Measurements from ENCODE around the gene BMP6. TPM values are rescaled to one million over a fixed set of nuclear protein-coding genes. Genes with fewer than 3 reads are reported as not detected.

Gene BMP6
- total and polyA plus RNA-seq, 2 donors (not counting 3 experiments of a cell fraction or from before 2014, with no cell fraction given) = 221 to 276 TPM

DNA sequence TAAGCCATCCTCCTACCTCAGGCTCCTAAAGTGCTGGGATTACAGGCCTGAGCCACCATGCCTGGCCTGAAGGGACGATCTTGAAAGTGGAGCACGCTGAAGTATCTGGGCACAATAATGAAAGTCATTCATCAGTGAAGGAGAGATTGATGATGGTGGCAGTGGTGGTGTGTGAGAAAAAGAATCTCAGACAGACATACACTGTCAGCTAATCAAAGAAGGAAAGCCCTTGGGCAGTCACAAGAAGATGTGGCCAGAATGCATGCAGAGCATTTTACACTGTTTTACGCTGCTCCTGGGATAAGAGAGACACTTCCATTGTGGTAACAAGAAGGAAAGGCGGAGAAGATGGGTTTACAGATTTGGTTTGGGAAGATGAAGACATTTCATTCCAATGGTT, 20.4 kb upstream of the BMP6 start:
- no peak for FAIRE-seq

DNA sequence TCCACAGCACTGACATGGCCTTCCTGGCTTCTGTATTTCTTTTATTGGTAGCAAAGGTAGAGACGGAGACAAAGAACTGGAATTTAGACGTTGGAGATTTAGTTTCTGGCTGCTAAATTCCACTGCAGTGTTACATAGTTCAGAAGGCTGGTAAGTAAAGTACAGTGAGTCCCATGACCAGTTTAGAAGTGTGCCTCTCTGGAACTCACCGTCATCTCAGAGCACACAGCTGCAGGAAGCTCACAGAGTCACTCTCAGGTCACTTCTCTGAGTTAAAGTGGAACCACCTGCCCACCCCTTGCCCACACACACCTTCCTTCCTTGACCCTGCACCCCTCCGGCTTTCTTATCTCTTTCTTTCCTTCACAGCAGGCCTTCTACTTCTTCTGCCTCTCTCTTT, 19.6 kb upstream of the BMP6 start:
- TF ChIP-seq POLR2A (IDR thresholded peaks at IDR 0.05; ENCODE audit: low read depth, low read length) (no peak), JUN (IDR thresholded peaks at IDR 0.05; ENCODE audit: borderline replicate concordance, insufficient read depth, insufficient read length, low read depth) (no peak), FOS (IDR thresholded peaks at IDR 0.05; ENCODE audit: borderline replicate concordance, insufficient read depth, low read length) (no peak), GATA2 (IDR thresholded peaks at IDR 0.05; ENCODE audit: insufficient read depth, insufficient read length, low read depth, low read length) (no peak), EZH2 (IDR thresholded peaks at IDR 0.05; ENCODE audit: borderline replicate concordance, low read depth, low read length, severe bottlenecking) (no peak), POLR2AphosphoS5 (IDR thresholded peaks at IDR 0.05; ENCODE audit: insufficient read depth, low read depth, low read length) (no peak), MYC (IDR thresholded peaks at IDR 0.05; ENCODE audit: low read depth, low read length) (no peak)
- TF ChIP-seq, protein P1, sequence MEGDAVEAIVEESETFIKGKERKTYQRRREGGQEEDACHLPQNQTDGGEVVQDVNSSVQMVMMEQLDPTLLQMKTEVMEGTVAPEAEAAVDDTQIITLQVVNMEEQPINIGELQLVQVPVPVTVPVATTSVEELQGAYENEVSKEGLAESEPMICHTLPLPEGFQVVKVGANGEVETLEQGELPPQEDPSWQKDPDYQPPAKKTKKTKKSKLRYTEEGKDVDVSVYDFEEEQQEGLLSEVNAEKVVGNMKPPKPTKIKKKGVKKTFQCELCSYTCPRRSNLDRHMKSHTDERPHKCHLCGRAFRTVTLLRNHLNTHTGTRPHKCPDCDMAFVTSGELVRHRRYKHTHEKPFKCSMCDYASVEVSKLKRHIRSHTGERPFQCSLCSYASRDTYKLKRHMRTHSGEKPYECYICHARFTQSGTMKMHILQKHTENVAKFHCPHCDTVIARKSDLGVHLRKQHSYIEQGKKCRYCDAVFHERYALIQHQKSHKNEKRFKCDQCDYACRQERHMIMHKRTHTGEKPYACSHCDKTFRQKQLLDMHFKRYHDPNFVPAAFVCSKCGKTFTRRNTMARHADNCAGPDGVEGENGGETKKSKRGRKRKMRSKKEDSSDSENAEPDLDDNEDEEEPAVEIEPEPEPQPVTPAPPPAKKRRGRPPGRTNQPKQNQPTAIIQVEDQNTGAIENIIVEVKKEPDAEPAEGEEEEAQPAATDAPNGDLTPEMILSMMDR (IDR thresholded peaks at IDR 0.05; ENCODE audit: extremely low read depth in 1 of 2, insufficient read depth in 1 of 2, low read depth in 1 of 2, low read length in 2 of 2) = no peak
- TF ChIP-seq, protein P2, sequence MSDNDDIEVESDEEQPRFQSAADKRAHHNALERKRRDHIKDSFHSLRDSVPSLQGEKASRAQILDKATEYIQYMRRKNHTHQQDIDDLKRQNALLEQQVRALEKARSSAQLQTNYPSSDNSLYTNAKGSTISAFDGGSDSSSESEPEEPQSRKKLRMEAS (IDR thresholded peaks at IDR 0.05; ENCODE audit: insufficient read depth, insufficient read length) = no peak
- dilution Hi-C loops (cut with MboI; ENCODE audit: extremely low pct_ligation_motif_present, low sequenced_read_pairs) (no loop called here), intact Hi-C loops (cut with micrococcal nuclease) (no loop called here)
- no peaks in the 10 kb centered on the region for H3K79me2 ChIP-seq (ENCODE audit: control insufficient read depth, insufficient read depth, low read length)
- FAIRE-seq (no peak), DNase-seq (ENCODE audit: low read depth, low spot score) (no peak)
- no peaks in the 10 kb centered on the region for H3K27me3 ChIP-seq (ENCODE audit: control insufficient read depth in 2 of 2, insufficient read depth in 2 of 2, low read length in 2 of 2)
- CTCF ChIA-PET = no interaction called here
- no peak overlapping the region for H3K4me2 ChIP-seq (ENCODE audit: insufficient read depth, low read length)
- no peaks in the 10 kb centered on the region for H4K20me1 ChIP-seq (replicated peaks; ENCODE audit: control insufficient read depth, extremely low read depth, insufficient read depth, low read length)
- H3K9me1 ChIP-seq (replicated peaks; ENCODE audit: control insufficient read depth, extremely low read depth, insufficient read depth, low read length) = no peaks in the 10 kb centered on the region
- no peak overlapping the region for H2AFZ ChIP-seq (ENCODE audit: low read depth, low read length)
- no TSS peak for BruUV-seq (replicated peaks)
- no peaks in the 10 kb centered on the region for H3K4me1 ChIP-seq (ENCODE audit: control insufficient read depth, extremely low read depth, insufficient read depth, low read length)
- POLR2A ChIA-PET = no interaction called here
- H3K9me3 ChIP-seq (replicated peaks; ENCODE audit: control insufficient read depth, insufficient read depth, low read length) = no peaks in the 10 kb centered on the region
- H3K9ac ChIP-seq (replicated peaks; ENCODE audit: extremely low read depth, insufficient read depth, low read length) = no peak overlapping the region
- H3K36me3 ChIP-seq (ENCODE audit: control insufficient read depth in 2 of 2, extremely low read depth in 1 of 2, insufficient read depth in 2 of 2, low read length in 2 of 2) = no peaks in the 10 kb centered on the region
- H3K4me3 ChIP-seq (replicated peaks in 1 of 3; ENCODE audit: insufficient read depth in 1 of 3, low read depth in 1 of 3, low read length in 3 of 3) = no peak overlapping the region
- no peak overlapping the region for H3K27ac ChIP-seq (ENCODE audit: insufficient read depth, low read depth, low read length)

More for the DNA sequence above, 20.4 kb upstream of the BMP6 start:
- no peak for DNase-seq (ENCODE audit: low read depth, low spot score)
- H3K9ac ChIP-seq (replicated peaks; ENCODE audit: extremely low read depth, insufficient read depth, low read length) = no peak overlapping the region
- dilution Hi-C loops (cut with MboI; ENCODE audit: extremely low pct_ligation_motif_present, low sequenced_read_pairs) (no loop called here), intact Hi-C loops (cut with micrococcal nuclease) (no loop called here)
- H3K79me2 ChIP-seq (ENCODE audit: control insufficient read depth, insufficient read depth, low read length) = no peaks in the 10 kb centered on the region
- no peak overlapping the region for H2AFZ ChIP-seq (ENCODE audit: low read depth, low read length)
- H3K27me3 ChIP-seq (ENCODE audit: control insufficient read depth in 2 of 2, insufficient read depth in 2 of 2, low read length in 2 of 2) = no peaks in the 10 kb centered on the region
- H3K4me2 ChIP-seq (ENCODE audit: insufficient read depth, low read length) = no peak overlapping the region
- ChIA-PET CTCF (no interaction called here), POLR2A (no interaction called here)
- H3K36me3 ChIP-seq (ENCODE audit: control insufficient read depth in 2 of 2, extremely low read depth in 1 of 2, insufficient read depth in 2 of 2, low read length in 2 of 2) = no peaks in the 10 kb centered on the region
- no peak overlapping the region for H3K4me3 ChIP-seq (replicated peaks in 1 of 3; ENCODE audit: insufficient read depth in 1 of 3, low read depth in 1 of 3, low read length in 3 of 3)
- no peaks in the 10 kb centered on the region for H3K9me3 ChIP-seq (replicated peaks; ENCODE audit: control insufficient read depth, insufficient read depth, low read length)
- no peak for TF ChIP-seq GATA2 (IDR thresholded peaks at IDR 0.05; ENCODE audit: insufficient read depth, insufficient read length, low read depth, low read length)
- no peak for TF ChIP-seq POLR2A (IDR thresholded peaks at IDR 0.05; ENCODE audit: low read depth, low read length)
- TF ChIP-seq, protein P2 (IDR thresholded peaks at IDR 0.05; ENCODE audit: insufficient read depth, insufficient read length) = no peak
- no peaks in the 10 kb centered on the region for H3K9me1 ChIP-seq (replicated peaks; ENCODE audit: control insufficient read depth, extremely low read depth, insufficient read depth, low read length)
- no peak overlapping the region for H3K27ac ChIP-seq (ENCODE audit: insufficient read depth, low read depth, low read length)
- no TSS peak for BruUV-seq (replicated peaks)
- no peaks in the 10 kb centered on the region for H4K20me1 ChIP-seq (replicated peaks; ENCODE audit: control insufficient read depth, extremely low read depth, insufficient read depth, low read length)
- H3K4me1 ChIP-seq (ENCODE audit: control insufficient read depth, extremely low read depth, insufficient read depth, low read length) = no peaks in the 10 kb centered on the region

Measured in endothelial cell of umbilical vein (primary cell).